ENCODE measurements around the gene G2E3. TPM values are rescaled to one million over a fixed set of nuclear protein-coding genes. Genes with fewer than 3 reads are reported as not detected.

G2E3 gene
- total and polyA plus RNA-seq, 2 donors (not counting 3 experiments of a cell fraction or from before 2014, with no cell fraction given): 4.2 to 34.8 TPM

GRCh38 chr14:30580616-30581282, 21.8 kb downstream of the G2E3 start:
- no peak for DNase-seq (ENCODE audit: low read depth, low spot score)
- Histone ChIP-seq H3K4me2 (ENCODE audit: insufficient read depth, low read length) (no peak overlapping the region), H3K4me1 (ENCODE audit: control insufficient read depth, extremely low read depth, insufficient read depth, low read length) (no peaks in the 10 kb centered on the region), H3K36me3 (ENCODE audit: control insufficient read depth in 2 of 2, extremely low read depth in 1 of 2, insufficient read depth in 2 of 2, low read length in 2 of 2) (peaks cover 0 to 5% of the 10 kb centered on the region in 2 experiments), H3K27ac (ENCODE audit: insufficient read depth, low read depth, low read length) (no peak overlapping the region), H3K9me3 (replicated peaks; ENCODE audit: control insufficient read depth, insufficient read depth, low read length) (no peaks in the 10 kb centered on the region), H4K20me1 (replicated peaks; ENCODE audit: control insufficient read depth, extremely low read depth, insufficient read depth, low read length) (no peaks in the 10 kb centered on the region), H3K27me3 (ENCODE audit: control insufficient read depth in 2 of 2, insufficient read depth in 2 of 2, low read length in 2 of 2) (no peaks in the 10 kb centered on the region), H2AFZ (ENCODE audit: low read depth, low read length) (no peak overlapping the region), H3K9ac (replicated peaks; ENCODE audit: extremely low read depth, insufficient read depth, low read length) (no peak overlapping the region), H3K9me1 (replicated peaks; ENCODE audit: control insufficient read depth, extremely low read depth, insufficient read depth, low read length) (no peaks in the 10 kb centered on the region), H3K4me3 (replicated peaks in 1 of 3; ENCODE audit: insufficient read depth in 1 of 3, low read depth in 1 of 3, low read length in 3 of 3) (no peak overlapping the region), H3K79me2 (ENCODE audit: control insufficient read depth, insufficient read depth, low read length) (peaks cover 98% of the 10 kb centered on the region)
- TF ChIP-seq MAX (IDR thresholded peaks at IDR 0.05; ENCODE audit: insufficient read depth, insufficient read length) (no peak), MYC (IDR thresholded peaks at IDR 0.05; ENCODE audit: low read depth, low read length) (no peak), GATA2 (IDR thresholded peaks at IDR 0.05; ENCODE audit: insufficient read depth, insufficient read length, low read depth, low read length) (no peak), JUN (IDR thresholded peaks at IDR 0.05; ENCODE audit: borderline replicate concordance, insufficient read depth, insufficient read length, low read depth) (no peak), EZH2 (IDR thresholded peaks at IDR 0.05; ENCODE audit: borderline replicate concordance, low read depth, low read length, severe bottlenecking) (no peak), POLR2AphosphoS5 (IDR thresholded peaks at IDR 0.05; ENCODE audit: insufficient read depth, low read depth, low read length) (no peak), FOS (IDR thresholded peaks at IDR 0.05; ENCODE audit: borderline replicate concordance, insufficient read depth, low read length) (no peak), POLR2A (IDR thresholded peaks at IDR 0.05; ENCODE audit: low read depth, low read length) (no peak)
- TF ChIP-seq, protein P1, sequence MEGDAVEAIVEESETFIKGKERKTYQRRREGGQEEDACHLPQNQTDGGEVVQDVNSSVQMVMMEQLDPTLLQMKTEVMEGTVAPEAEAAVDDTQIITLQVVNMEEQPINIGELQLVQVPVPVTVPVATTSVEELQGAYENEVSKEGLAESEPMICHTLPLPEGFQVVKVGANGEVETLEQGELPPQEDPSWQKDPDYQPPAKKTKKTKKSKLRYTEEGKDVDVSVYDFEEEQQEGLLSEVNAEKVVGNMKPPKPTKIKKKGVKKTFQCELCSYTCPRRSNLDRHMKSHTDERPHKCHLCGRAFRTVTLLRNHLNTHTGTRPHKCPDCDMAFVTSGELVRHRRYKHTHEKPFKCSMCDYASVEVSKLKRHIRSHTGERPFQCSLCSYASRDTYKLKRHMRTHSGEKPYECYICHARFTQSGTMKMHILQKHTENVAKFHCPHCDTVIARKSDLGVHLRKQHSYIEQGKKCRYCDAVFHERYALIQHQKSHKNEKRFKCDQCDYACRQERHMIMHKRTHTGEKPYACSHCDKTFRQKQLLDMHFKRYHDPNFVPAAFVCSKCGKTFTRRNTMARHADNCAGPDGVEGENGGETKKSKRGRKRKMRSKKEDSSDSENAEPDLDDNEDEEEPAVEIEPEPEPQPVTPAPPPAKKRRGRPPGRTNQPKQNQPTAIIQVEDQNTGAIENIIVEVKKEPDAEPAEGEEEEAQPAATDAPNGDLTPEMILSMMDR (IDR thresholded peaks at IDR 0.05; ENCODE audit: extremely low read depth in 1 of 2, insufficient read depth in 1 of 2, low read depth in 1 of 2, low read length in 2 of 2): no peak
- no TSS peak for BruUV-seq (replicated peaks)
- POLR2A ChIA-PET: no interaction called here
- dilution Hi-C loops (cut with MboI; ENCODE audit: extremely low pct_ligation_motif_present, low sequenced_read_pairs): no loop called here
- FAIRE-seq: no peak
- intact Hi-C loops (cut with micrococcal nuclease): no loop called here
- CTCF ChIA-PET: no interaction called here

Measured in endothelial cell of umbilical vein (primary cell).